GM18858 (cell line): ENCODE data around the gene SSBP3.
A peak's percentile ranks its signal among the peaks of the same experiment; 100 is the strongest.
"Not testable (repeated sequence)": the region's sequence is repeated elsewhere in the genome, so short reads cannot be mapped to it uniquely, and the experiment has no call there.

ENCODE experiments used
- ATAC-seq: cut with Tn5 transposase; IDR thresholded peaks from one replicate; pipeline ENCODE4 v1.9.1; 2021; ENCODE audit not compliant: unreplicated experiment

SSBP3 gene

GRCh38 chr1:54395281-54395934 is 10.8 kb downstream of the SSBP3 start:
- no peak for ATAC-seq

- ATAC-seq, result no peak
Observed at GRCh38 chr1:54394104-54394503, 12.1 kb downstream of the SSBP3 start.

- ATAC-seq, result no peak
Observed at GRCh38 chr1:54392401-54392800, 13.8 kb downstream of the SSBP3 start.

- no peak for ATAC-seq
Observed at GRCh38 chr1:54391450-54392209, 14.6 kb downstream of the SSBP3 start.

GRCh38 chr1:54390655-54391054 is 15.5 kb downstream of the SSBP3 start:
- no peak for ATAC-seq

- not testable (repeated sequence) for ATAC-seq
Observed at GRCh38 chr1:54389608-54390007, 16.6 kb downstream of the SSBP3 start.

- no peak for ATAC-seq
Observed at GRCh38 chr1:54387419-54387818, 18.8 kb downstream of the SSBP3 start.

GRCh38 chr1:54385727-54386022 is 20.5 kb downstream of the SSBP3 start:
- ATAC-seq, result no peak

GRCh38 chr1:54384918-54385726 is 21.1 kb downstream of the SSBP3 start:
- no peak for ATAC-seq

GRCh38 chr1:54384471-54384870 is 21.7 kb downstream of the SSBP3 start:
- ATAC-seq, result no peak

- ATAC-seq, result no peak
Observed at GRCh38 chr1:54381524-54381923, 24.7 kb downstream of the SSBP3 start.

GRCh38 chr1:54380290-54380882 is 25.8 kb downstream of the SSBP3 start:
- ATAC-seq, result no peak

GRCh38 chr1:54379555-54380289 is 26.5 kb downstream of the SSBP3 start:
- ATAC-seq, result no peak

- ATAC-seq, result no peak
Observed at GRCh38 chr1:54378874-54379554, 27.2 kb downstream of the SSBP3 start.

- ATAC-seq, result no peak
Observed at GRCh38 chr1:54378157-54378873, 27.9 kb downstream of the SSBP3 start.

GRCh38 chr1:54377040-54377691 is 29.0 kb downstream of the SSBP3 start:
- ATAC-seq, result no peak

- ATAC-seq, result peak; percentile 63
Observed at GRCh38 chr1:54376430-54377039, 29.7 kb downstream of the SSBP3 start.

GRCh38 chr1:54375712-54376429 is 30.3 kb downstream of the SSBP3 start:
- no peak for ATAC-seq
